Tibial nerve (tissue), 3 donors: Measurements from ENCODE around the gene KRT1.

ENCODE experiments used
- POLR2A ChIP-seq, 2 donors: fragments of 450-650 bp; IDR thresholded peaks; one replicate each; pipeline ENCODE4 v1.6.1; 2017; ENCODE audit warnings: antibody characterized with exemption in 2 of 2, mild to moderate bottlenecking in 2 of 2, moderate library complexity in 2 of 2
- TF ChIP-seq, protein P1 (sequence below), 5 experiments: fragments of 200-600 bp in 3 of 5; fragments of 450-650 bp in 2 of 5; sonication (generic) in 3 of 5; IDR thresholded peaks; one replicate each; pipeline ENCODE4 v1.5.1; 2016 to 2019; ENCODE audit warnings: antibody characterized with exemption in 5 of 5, mild to moderate bottlenecking in 3 of 5, moderate library complexity in 2 of 5

DNA sequence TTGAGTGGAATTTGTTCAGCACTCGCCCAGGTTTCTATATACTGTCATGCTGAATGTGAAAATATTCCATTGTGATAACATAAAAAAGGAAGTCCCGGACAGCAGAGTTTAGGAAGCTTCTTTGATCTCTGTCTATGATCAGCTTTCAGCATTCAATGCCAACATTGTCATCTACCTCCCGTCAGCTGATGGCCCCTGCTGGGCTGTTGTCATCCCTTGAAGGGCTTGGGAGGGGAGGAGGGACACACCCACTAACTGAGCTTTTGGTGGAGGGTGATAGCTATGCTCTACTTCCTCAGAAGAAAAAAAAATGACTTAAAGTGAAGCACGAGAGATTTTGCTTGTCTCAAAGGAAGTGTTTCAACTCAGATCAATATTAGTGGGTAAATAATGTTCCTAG lies 27.8 kb upstream of the KRT1 start:
- TF ChIP-seq, protein P1, sequence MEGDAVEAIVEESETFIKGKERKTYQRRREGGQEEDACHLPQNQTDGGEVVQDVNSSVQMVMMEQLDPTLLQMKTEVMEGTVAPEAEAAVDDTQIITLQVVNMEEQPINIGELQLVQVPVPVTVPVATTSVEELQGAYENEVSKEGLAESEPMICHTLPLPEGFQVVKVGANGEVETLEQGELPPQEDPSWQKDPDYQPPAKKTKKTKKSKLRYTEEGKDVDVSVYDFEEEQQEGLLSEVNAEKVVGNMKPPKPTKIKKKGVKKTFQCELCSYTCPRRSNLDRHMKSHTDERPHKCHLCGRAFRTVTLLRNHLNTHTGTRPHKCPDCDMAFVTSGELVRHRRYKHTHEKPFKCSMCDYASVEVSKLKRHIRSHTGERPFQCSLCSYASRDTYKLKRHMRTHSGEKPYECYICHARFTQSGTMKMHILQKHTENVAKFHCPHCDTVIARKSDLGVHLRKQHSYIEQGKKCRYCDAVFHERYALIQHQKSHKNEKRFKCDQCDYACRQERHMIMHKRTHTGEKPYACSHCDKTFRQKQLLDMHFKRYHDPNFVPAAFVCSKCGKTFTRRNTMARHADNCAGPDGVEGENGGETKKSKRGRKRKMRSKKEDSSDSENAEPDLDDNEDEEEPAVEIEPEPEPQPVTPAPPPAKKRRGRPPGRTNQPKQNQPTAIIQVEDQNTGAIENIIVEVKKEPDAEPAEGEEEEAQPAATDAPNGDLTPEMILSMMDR (IDR thresholded peaks at IDR 0.05): no peak
- no peak for TF ChIP-seq POLR2A (IDR thresholded peaks at IDR 0.05)
